ENCODE results near the gene SMAD5.

The SMAD5 gene

GRCh38 chr5:136143763-136144162, 11.1 kb downstream of the SMAD5 start:
- ATAC-seq (ENCODE audit: low read depth): no peak
- Histone ChIP-seq H3K27me3 (ENCODE audit: insufficient read depth, poor library complexity, severe bottlenecking) (no peaks in the 10 kb centered on the region), H3K4me1 (ENCODE audit: insufficient read depth, poor library complexity, severe bottlenecking) (peaks cover 9% of the 10 kb centered on the region), H3K4me3 (ENCODE audit: severe bottlenecking) (no peak overlapping the region), H3K27ac (ENCODE audit: poor library complexity, severe bottlenecking) (no peak overlapping the region), H3K9me3 (ENCODE audit: severe bottlenecking) (no peaks in the 10 kb centered on the region), H3K36me3 (ENCODE audit: low read depth) (peaks cover 6% of the 10 kb centered on the region; the same call in 1 of the 2 replicates)
- DNase-seq (ENCODE audit: low spot score): no peak
- TF ChIP-seq CTCF (IDR thresholded peaks at IDR 0.05; ENCODE audit: poor library complexity, severe bottlenecking): no peak

- peaks cover 6% of the 10 kb centered on the region; the same call in 1 of the 2 replicates for H3K36me3 ChIP-seq (ENCODE audit: low read depth)
These were observed 12.4 kb downstream of the SMAD5 start for GRCh38 chr5:136145030-136145429.

GRCh38 chr5:136146201-136146600, 13.6 kb downstream of the SMAD5 start:
- DNase-seq (ENCODE audit: low spot score): no peak
- no peak for ATAC-seq (ENCODE audit: low read depth)
- TF ChIP-seq CTCF (IDR thresholded peaks at IDR 0.05; ENCODE audit: poor library complexity, severe bottlenecking): no peak
- H3K36me3 ChIP-seq (ENCODE audit: low read depth): peaks cover 6% of the 10 kb centered on the region; the same call in 1 of the 2 replicates
- peaks cover 8% of the 10 kb centered on the region for H3K4me1 ChIP-seq (ENCODE audit: insufficient read depth, poor library complexity, severe bottlenecking)
- no peaks in the 10 kb centered on the region for H3K27me3 ChIP-seq (ENCODE audit: insufficient read depth, poor library complexity, severe bottlenecking)
- H3K4me3 ChIP-seq (ENCODE audit: severe bottlenecking): no peak overlapping the region
- H3K9me3 ChIP-seq (ENCODE audit: severe bottlenecking): no peaks in the 10 kb centered on the region
- no peak overlapping the region for H3K27ac ChIP-seq (ENCODE audit: poor library complexity, severe bottlenecking)

More at GRCh38 chr5:136145030-136145429, 12.4 kb downstream of the SMAD5 start:
- no peak overlapping the region for H3K4me3 ChIP-seq (ENCODE audit: severe bottlenecking)
- TF ChIP-seq CTCF (IDR thresholded peaks at IDR 0.05; ENCODE audit: poor library complexity, severe bottlenecking): no peak
- H3K4me1 ChIP-seq (ENCODE audit: insufficient read depth, poor library complexity, severe bottlenecking): peaks cover 9% of the 10 kb centered on the region
- no peak overlapping the region for H3K27ac ChIP-seq (ENCODE audit: poor library complexity, severe bottlenecking)
- no peaks in the 10 kb centered on the region for H3K27me3 ChIP-seq (ENCODE audit: insufficient read depth, poor library complexity, severe bottlenecking)
- H3K9me3 ChIP-seq (ENCODE audit: severe bottlenecking): no peaks in the 10 kb centered on the region
- DNase-seq (ENCODE audit: low spot score): no peak
- ATAC-seq (ENCODE audit: low read depth): no peak

GRCh38 chr5:136147632-136148031, 15.0 kb downstream of the SMAD5 start:
- ATAC-seq (ENCODE audit: low read depth): no peak
- no peak overlapping the region for H3K27ac ChIP-seq (ENCODE audit: poor library complexity, severe bottlenecking)
- no peak for TF ChIP-seq CTCF (IDR thresholded peaks at IDR 0.05; ENCODE audit: poor library complexity, severe bottlenecking)

GRCh38 chr5:136149891-136150290, 17.2 kb downstream of the SMAD5 start:
- Histone ChIP-seq H3K4me1 (ENCODE audit: insufficient read depth, poor library complexity, severe bottlenecking) (no peaks in the 10 kb centered on the region), H3K27ac (ENCODE audit: poor library complexity, severe bottlenecking) (no peak overlapping the region), H3K9me3 (ENCODE audit: severe bottlenecking) (no peaks in the 10 kb centered on the region), H3K36me3 (ENCODE audit: low read depth) (peaks cover 35% of the 10 kb centered on the region), H3K4me3 (ENCODE audit: severe bottlenecking) (no peak overlapping the region), H3K27me3 (ENCODE audit: insufficient read depth, poor library complexity, severe bottlenecking) (no peaks in the 10 kb centered on the region)
- DNase-seq (ENCODE audit: low spot score): no peak
- ATAC-seq (ENCODE audit: low read depth): no peak
- TF ChIP-seq CTCF (IDR thresholded peaks at IDR 0.05; ENCODE audit: poor library complexity, severe bottlenecking): no peak

More at GRCh38 chr5:136147632-136148031, 15.0 kb downstream of the SMAD5 start:
- no peaks in the 10 kb centered on the region for H3K9me3 ChIP-seq (ENCODE audit: severe bottlenecking)
- no peak for DNase-seq (ENCODE audit: low spot score)
- no peak overlapping the region for H3K4me3 ChIP-seq (ENCODE audit: severe bottlenecking)
- H3K36me3 ChIP-seq (ENCODE audit: low read depth): peaks cover 12% of the 10 kb centered on the region
- H3K27me3 ChIP-seq (ENCODE audit: insufficient read depth, poor library complexity, severe bottlenecking): no peaks in the 10 kb centered on the region
- H3K4me1 ChIP-seq (ENCODE audit: insufficient read depth, poor library complexity, severe bottlenecking): no peaks in the 10 kb centered on the region

All from RWPE2 (cell line).